ENCODE data around the gene PSME3. TPM values are rescaled to one million over a fixed set of nuclear protein-coding genes. Genes with fewer than 3 reads are reported as not detected.

PSME3 gene
- total RNA-seq, 1 experiment from 2014 or later: 163 TPM

DNA sequence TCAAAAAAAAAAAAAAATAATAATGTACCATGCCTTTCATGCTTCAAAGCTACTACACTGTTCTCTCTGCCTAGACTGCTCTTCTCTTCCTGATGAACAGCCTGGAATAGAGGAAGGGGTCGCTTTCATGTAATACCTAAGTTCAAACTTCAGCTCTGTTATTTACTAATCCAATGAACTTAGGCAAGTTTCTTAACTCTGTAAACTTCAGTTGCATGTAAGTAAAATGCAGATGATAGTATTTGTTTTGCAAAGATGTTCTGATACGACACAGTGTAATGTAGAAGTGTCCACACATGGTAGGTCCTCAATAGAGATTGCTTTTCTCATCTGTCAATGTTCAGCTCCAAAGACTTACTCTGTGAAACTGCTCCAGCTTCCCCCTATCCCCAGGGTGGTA, 41.2 kb upstream of the PSME3 start:
- Histone ChIP-seq H3K27ac (ENCODE audit: low read depth, low read length) (no peak overlapping the region), H3K9ac (ENCODE audit: low read length) (no peak overlapping the region), H3K79me2 (ENCODE audit: insufficient read depth, low read length) (0 out of 2 replicates have a peak, but pooled peaks cover 2% of the 10 kb centered on the region), H3K4me3 (replicated peaks in 1 of 2; ENCODE audit: low read depth in 1 of 2, low read length in 2 of 2) (no peak overlapping the region), H3K36me3 (ENCODE audit: control insufficient read depth in 1 of 2, insufficient read depth in 2 of 2, low read length in 2 of 2) (no peaks in the 10 kb centered on the region), H4K20me1 (ENCODE audit: insufficient read depth) (no peaks in the 10 kb centered on the region), H3K4me1 (ENCODE audit: control insufficient read depth in 1 of 2, insufficient read depth in 2 of 2, low read length in 2 of 2) (no peaks in the 10 kb centered on the region), H3K27me3 (ENCODE audit: insufficient read depth, low read length) (no peaks in the 10 kb centered on the region), H3K9me3 (ENCODE audit: control insufficient read depth in 1 of 2, insufficient read depth in 1 of 2, low read depth in 1 of 2, low read length in 2 of 2) (no peaks in the 10 kb centered on the region), H3K9me2 (ENCODE audit: insufficient read depth) (no peaks in the 10 kb centered on the region), H3K4me2 (ENCODE audit: low read length) (no peak overlapping the region), H2AFZ (ENCODE audit: low read depth, low read length, poor library complexity, severe bottlenecking) (no peak overlapping the region)
- RAD21 ChIA-PET (ENCODE audit: low non-redundant PET in 1 of 2, low total read pairs in 2 of 2, uncharacterized antibody in 2 of 2, unreplicated experiment in 2 of 2): no interaction called here
- ATAC-seq (no peak), DNase-seq (ENCODE audit: low read depth, low spot score) (no peak)
- TF ChIP-seq, protein P1, sequence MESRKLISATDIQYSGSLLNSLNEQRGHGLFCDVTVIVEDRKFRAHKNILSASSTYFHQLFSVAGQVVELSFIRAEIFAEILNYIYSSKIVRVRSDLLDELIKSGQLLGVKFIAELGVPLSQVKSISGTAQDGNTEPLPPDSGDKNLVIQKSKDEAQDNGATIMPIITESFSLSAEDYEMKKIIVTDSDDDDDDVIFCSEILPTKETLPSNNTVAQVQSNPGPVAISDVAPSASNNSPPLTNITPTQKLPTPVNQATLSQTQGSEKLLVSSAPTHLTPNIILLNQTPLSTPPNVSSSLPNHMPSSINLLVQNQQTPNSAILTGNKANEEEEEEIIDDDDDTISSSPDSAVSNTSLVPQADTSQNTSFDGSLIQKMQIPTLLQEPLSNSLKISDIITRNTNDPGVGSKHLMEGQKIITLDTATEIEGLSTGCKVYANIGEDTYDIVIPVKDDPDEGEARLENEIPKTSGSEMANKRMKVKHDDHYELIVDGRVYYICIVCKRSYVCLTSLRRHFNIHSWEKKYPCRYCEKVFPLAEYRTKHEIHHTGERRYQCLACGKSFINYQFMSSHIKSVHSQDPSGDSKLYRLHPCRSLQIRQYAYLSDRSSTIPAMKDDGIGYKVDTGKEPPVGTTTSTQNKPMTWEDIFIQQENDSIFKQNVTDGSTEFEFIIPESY (IDR thresholded peaks at IDR 0.05; ENCODE audit: extremely low read depth, insufficient replicate concordance, low read length): no peak
- TF ChIP-seq CEBPB (IDR thresholded peaks at IDR 0.05; ENCODE audit: low read depth): no peak
- TF ChIP-seq ZFX (IDR thresholded peaks at IDR 0.05): no peak
- TF ChIP-seq POLR2AphosphoS5 (IDR thresholded peaks at IDR 0.05; ENCODE audit: low read depth, low read length): no peak
- no peak for TF ChIP-seq CBX3 (IDR thresholded peaks at IDR 0.05; ENCODE audit: low read depth)
- TF ChIP-seq POLR2A (IDR thresholded peaks at IDR 0.05; ENCODE audit: borderline replicate concordance, extremely low read depth, insufficient read depth, insufficient read length): no peak
- TF ChIP-seq YY1 (IDR thresholded peaks at IDR 0.05; ENCODE audit: extremely low read depth, insufficient replicate concordance, low read depth, low read length): no peak
- TF ChIP-seq ATF3 (IDR thresholded peaks at IDR 0.05): no peak
- no peak for TF ChIP-seq SP1 (IDR thresholded peaks at IDR 0.05; ENCODE audit: low read depth)
- TF ChIP-seq ZNF274 (IDR thresholded peaks at IDR 0.05; ENCODE audit: low read depth, low read length): no peak
- TF ChIP-seq, protein P2, sequence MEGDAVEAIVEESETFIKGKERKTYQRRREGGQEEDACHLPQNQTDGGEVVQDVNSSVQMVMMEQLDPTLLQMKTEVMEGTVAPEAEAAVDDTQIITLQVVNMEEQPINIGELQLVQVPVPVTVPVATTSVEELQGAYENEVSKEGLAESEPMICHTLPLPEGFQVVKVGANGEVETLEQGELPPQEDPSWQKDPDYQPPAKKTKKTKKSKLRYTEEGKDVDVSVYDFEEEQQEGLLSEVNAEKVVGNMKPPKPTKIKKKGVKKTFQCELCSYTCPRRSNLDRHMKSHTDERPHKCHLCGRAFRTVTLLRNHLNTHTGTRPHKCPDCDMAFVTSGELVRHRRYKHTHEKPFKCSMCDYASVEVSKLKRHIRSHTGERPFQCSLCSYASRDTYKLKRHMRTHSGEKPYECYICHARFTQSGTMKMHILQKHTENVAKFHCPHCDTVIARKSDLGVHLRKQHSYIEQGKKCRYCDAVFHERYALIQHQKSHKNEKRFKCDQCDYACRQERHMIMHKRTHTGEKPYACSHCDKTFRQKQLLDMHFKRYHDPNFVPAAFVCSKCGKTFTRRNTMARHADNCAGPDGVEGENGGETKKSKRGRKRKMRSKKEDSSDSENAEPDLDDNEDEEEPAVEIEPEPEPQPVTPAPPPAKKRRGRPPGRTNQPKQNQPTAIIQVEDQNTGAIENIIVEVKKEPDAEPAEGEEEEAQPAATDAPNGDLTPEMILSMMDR (IDR thresholded peaks at IDR 0.05 in 2 of 3, conservative IDR thresholded peaks at IDR 0.05 in 1 of 3; ENCODE audit: borderline replicate concordance in 1 of 3, insufficient read depth in 1 of 3, low read depth in 2 of 3, low read length in 2 of 3): no peak
- TF ChIP-seq, protein P3, sequence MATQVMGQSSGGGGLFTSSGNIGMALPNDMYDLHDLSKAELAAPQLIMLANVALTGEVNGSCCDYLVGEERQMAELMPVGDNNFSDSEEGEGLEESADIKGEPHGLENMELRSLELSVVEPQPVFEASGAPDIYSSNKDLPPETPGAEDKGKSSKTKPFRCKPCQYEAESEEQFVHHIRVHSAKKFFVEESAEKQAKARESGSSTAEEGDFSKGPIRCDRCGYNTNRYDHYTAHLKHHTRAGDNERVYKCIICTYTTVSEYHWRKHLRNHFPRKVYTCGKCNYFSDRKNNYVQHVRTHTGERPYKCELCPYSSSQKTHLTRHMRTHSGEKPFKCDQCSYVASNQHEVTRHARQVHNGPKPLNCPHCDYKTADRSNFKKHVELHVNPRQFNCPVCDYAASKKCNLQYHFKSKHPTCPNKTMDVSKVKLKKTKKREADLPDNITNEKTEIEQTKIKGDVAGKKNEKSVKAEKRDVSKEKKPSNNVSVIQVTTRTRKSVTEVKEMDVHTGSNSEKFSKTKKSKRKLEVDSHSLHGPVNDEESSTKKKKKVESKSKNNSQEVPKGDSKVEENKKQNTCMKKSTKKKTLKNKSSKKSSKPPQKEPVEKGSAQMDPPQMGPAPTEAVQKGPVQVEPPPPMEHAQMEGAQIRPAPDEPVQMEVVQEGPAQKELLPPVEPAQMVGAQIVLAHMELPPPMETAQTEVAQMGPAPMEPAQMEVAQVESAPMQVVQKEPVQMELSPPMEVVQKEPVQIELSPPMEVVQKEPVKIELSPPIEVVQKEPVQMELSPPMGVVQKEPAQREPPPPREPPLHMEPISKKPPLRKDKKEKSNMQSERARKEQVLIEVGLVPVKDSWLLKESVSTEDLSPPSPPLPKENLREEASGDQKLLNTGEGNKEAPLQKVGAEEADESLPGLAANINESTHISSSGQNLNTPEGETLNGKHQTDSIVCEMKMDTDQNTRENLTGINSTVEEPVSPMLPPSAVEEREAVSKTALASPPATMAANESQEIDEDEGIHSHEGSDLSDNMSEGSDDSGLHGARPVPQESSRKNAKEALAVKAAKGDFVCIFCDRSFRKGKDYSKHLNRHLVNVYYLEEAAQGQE (IDR thresholded peaks at IDR 0.05; ENCODE audit: low read depth): no peak
- no peak for TF ChIP-seq EZH2 (IDR thresholded peaks at IDR 0.05)
- no peak for TF ChIP-seq JUND (IDR thresholded peaks at IDR 0.05)
- TF ChIP-seq RAD21 (IDR thresholded peaks at IDR 0.05; ENCODE audit: low read depth): no peak
- BruUV-seq (replicated peaks): no TSS peak
- POLR2A ChIA-PET: interaction anchor here (0.7 kb wide), 1 partner anchor 1026 kb away, joined by 4 read pairs; no protein-coding TSS in a partner anchor
- intact Hi-C loops (cut with micrococcal nuclease): no loop called here
- CTCF ChIA-PET: interaction anchor here (0.9 kb wide), 1 partner anchor 28 kb away, joined by 3 read pairs; no protein-coding TSS in a partner anchor
